ENCODE measurements around the gene CDH4.

- TF ChIP-seq CTCF (IDR thresholded peaks at IDR 0.05) (no peak), AFF4 (CRISPR knock-in tag; IDR thresholded peaks at IDR 0.05; ENCODE audit: borderline replicate concordance) (no peak), IRF2 (CRISPR knock-in tag; IDR thresholded peaks at IDR 0.05; ENCODE audit: borderline replicate concordance, low read depth) (no peak), ZNF263 (CRISPR knock-in tag; IDR thresholded peaks at IDR 0.05; ENCODE audit: low read depth) (no peak), OVOL2 (CRISPR knock-in tag; IDR thresholded peaks at IDR 0.05; ENCODE audit: borderline replicate concordance) (no peak), MAX (CRISPR knock-in tag; IDR thresholded peaks at IDR 0.05) (no peak), MXD4 (CRISPR knock-in tag; IDR thresholded peaks at IDR 0.05; ENCODE audit: borderline replicate concordance) (no peak), MLX (CRISPR knock-in tag; IDR thresholded peaks at IDR 0.05) (no peak), SP1 (CRISPR knock-in tag; conservative IDR thresholded peaks at IDR 0.05) (no peak), NR3C1 (CRISPR knock-in tag; conservative IDR thresholded peaks at IDR 0.05; ENCODE audit: low read depth) (no peak), ZBTB21 (CRISPR knock-in tag; IDR thresholded peaks at IDR 0.05; ENCODE audit: borderline replicate concordance) (no peak)
Measured at GRCh38 chr20:61666471-61666832, 414.4 kb downstream of the CDH4 start.
